ENCODE results near the gene GAL.
A peak's percentile ranks its signal among the peaks of the same experiment; 100 is the strongest.

GAL gene

GRCh38 chr11:68665436-68665835 lies 18.9 kb upstream of the GAL start:
- no peak for TF ChIP-seq CTCF (IDR thresholded peaks at IDR 0.05)
- Histone ChIP-seq H3K27ac (no peak overlapping the region), H3K4me3 (no peak overlapping the region)
- no peak for DNase-seq (ENCODE audit: low spot score)

DNA sequence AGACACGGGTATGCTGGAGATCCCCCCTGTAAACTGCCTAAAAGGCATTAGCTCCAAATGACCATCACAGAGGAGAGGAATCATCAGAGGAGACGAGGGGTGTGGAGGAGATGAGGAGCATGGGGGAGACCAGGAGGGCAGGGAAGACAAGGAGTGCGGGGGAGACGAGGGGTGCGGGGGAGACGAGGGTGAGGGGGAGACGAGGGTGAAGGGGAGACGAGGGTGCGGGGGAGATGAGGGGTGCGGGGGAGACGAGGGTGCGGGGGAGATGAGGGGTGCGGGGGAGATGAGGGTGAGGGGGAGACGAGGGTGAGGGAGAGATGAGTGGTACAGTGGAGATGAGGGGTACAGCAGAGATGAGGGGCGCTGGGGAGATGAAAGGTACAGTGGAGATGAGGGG lies 17.5 kb upstream of the GAL start:
- no peak for TF ChIP-seq CTCF (IDR thresholded peaks at IDR 0.05)
- peak; percentile 91 for DNase-seq (ENCODE audit: low spot score)
- no peak overlapping the region for H3K4me3 ChIP-seq

GRCh38 chr11:68667511-68668500 lies 16.5 kb upstream of the GAL start:
- DNase-seq (ENCODE audit: low spot score) = no peak
- no peak for TF ChIP-seq CTCF (IDR thresholded peaks at IDR 0.05)
- Histone ChIP-seq H3K27ac (no peak overlapping the region), H3K4me3 (no peak overlapping the region)

More for the DNA sequence above, 17.5 kb upstream of the GAL start:
- H3K27ac ChIP-seq = no peak overlapping the region

- no peak for DNase-seq (ENCODE audit: low spot score)
- Histone ChIP-seq H3K27ac (no peak overlapping the region), H3K4me3 (no peak overlapping the region)
- TF ChIP-seq CTCF (IDR thresholded peaks at IDR 0.05) = no peak
Observed at GRCh38 chr11:68669301-68670090, 14.8 kb upstream of the GAL start.

DNA sequence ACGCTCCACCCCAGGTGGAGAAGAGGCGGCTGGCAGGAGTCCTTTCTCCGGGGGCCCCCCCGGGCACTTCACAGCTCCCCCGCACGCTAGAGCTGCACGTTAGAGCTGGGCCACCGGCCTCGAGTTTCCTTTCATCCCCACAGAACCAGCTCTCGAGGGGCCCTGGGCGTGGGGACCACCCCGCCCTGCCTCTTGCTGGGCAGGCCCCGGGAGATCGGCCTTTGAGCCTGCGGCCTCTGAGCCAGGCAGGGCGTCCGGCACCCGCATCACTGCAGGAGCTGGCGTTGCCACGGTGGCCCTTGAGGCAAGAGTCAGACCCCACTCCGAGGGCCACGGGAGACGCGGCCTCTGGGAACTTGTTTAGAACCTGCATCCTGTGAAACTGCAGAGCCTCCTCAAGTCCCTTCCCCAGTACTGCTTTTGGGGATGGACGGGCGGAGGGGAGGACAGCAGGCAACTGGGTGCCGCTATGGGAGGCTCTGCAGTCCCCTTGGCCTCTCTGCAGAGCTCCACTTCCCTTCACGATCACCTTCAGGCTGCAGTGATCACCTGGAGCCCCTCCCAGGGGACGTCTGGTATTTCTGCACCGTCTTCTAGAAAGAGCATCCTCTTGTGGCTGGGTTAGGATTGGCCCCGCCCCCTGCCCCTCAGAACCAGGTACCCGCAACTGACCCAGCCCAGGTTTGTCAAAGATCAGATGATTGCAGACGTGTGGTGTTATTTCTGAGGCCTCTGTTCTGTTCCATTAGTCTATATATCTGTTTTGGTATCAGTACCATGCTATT lies 13.9 kb upstream of the GAL start:
- Histone ChIP-seq H3K27ac (no peak overlapping the region), H3K4me3 (no peak overlapping the region)
- no peak for TF ChIP-seq CTCF (IDR thresholded peaks at IDR 0.05)
- no peak for DNase-seq (ENCODE audit: low spot score)

DNA sequence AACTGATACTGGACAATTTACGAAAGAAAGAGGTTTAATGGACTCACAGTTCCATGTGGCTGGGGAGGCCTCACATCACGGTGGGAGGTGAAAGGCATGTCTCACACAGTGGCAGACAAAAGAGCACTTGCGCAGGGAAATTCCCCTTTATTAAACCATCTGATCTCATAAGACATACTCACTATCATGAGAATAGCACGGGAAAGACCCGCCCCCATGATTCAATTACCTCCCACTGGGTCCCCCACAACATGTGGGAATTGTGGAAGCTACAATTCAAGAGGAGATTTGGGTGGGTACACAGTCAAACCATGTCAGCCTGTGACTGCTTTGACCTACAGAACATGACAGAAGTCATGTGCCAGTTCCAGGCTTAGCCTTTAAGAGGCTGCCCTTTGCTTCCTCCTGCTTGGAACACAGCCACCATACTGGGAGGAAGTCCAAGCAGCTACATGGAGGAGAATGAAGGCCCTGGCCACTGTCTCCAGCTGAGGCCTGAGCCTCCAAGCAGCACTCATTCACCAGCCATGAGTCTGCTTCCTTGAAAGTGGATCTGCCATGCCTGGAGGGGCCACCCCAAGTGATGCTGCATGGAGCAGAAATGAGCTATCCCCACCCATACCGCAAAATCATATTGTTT lies 10.9 kb upstream of the GAL start:
- TF ChIP-seq CTCF (IDR thresholded peaks at IDR 0.05) = no peak
- Histone ChIP-seq H3K27ac (no peak overlapping the region), H3K4me3 (no peak overlapping the region)
- no peak for DNase-seq (ENCODE audit: low spot score)

Measured in coronary artery (tissue), 2 donors.